Left cardiac atrium (tissue), 4 donors: Measurements from ENCODE around the gene TSLP. TPM values are rescaled to one million over a fixed set of nuclear protein-coding genes. Genes with fewer than 3 reads are reported as not detected.

ENCODE experiments used
- ATAC-seq, 2 donors: fragments of 200-7000 bp; cut with Tn5 transposase; one replicate each; pipeline ENCODE4 v1.9.1; 2020; ENCODE audit warnings: mild to moderate bottlenecking in 2 of 2, moderate library complexity in 2 of 2
- DNase-seq: peaks from one replicate; pipeline ENCODE4 v3.0.0-alpha.2; 2020
- intact Hi-C, 2 donors: fragments of 100-400 bp; cut with DNase I; formaldehyde crosslinking; loops; one replicate each; pipeline versions ENCODE4 v1.14.1 to v1.15.1; 2022 to 2023
- total RNA-seq, 2 donors: library from RNA; stranded (reverse); fragmentation: NEBNext Ultra II Directional; extraction: Animal tissue kit (Norgen Biotek cat#: 25700); gene quantifications; one replicate each; pipeline ENCODE4 v1.2.1, GENCODE V29; 2021
- donor health status: DM: no; HTN: yes; CAD: no.
- donor health status: DM: no; HTN: yes; CAD: no; lungs with severe emphysema.
- donor health status: DM: yes; HTN: yes; CAD: no.
- donor health status: Dilated cardiomyopathy.

Gene TSLP
- total RNA-seq, 2 donors from 2014 or later: 1.5 to 2.8 TPM

DNA sequence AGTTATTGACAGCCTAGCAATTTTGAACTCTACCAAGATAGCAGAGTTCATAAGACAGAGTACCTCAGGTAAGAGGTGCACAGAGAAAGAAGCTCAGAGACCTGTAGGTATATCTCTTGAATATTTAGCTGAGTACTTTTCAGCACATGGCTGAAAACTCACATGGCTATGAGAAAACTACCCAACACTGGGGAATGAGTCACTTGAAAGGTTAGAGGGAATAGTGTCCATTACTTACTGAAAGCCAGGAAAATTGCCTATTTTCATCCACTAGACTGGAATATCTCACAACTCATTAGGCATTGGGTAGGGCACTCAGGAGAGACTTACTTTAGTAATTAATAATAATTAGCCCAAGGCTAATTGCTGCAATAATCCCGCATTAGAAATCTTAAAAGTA, 8.3 kb downstream of the TSLP start:
- intact Hi-C loops: no loop called here
- no peak for DNase-seq
- ATAC-seq: no peak

DNA sequence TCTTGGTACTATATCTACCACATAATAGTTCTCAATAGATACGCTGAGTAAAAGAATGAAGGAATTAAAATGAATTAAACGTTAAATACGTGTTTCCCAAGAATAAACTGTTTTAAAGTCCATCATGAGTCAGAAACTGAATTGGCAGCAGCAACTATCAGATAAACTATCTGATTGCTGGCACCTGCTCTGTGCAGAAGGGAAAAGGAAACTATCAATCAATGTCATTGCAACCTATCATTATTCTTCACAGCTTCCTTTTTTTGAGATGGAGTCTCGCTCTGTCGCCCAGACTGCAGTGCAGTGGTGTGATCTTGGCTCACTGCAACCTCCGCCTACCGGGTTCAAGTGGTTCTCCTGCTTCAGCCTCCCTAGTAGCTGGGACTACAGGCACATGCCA, 11.8 kb downstream of the TSLP start:
- ATAC-seq (no peak), DNase-seq (no peak)
- intact Hi-C loops: no loop called here

DNA sequence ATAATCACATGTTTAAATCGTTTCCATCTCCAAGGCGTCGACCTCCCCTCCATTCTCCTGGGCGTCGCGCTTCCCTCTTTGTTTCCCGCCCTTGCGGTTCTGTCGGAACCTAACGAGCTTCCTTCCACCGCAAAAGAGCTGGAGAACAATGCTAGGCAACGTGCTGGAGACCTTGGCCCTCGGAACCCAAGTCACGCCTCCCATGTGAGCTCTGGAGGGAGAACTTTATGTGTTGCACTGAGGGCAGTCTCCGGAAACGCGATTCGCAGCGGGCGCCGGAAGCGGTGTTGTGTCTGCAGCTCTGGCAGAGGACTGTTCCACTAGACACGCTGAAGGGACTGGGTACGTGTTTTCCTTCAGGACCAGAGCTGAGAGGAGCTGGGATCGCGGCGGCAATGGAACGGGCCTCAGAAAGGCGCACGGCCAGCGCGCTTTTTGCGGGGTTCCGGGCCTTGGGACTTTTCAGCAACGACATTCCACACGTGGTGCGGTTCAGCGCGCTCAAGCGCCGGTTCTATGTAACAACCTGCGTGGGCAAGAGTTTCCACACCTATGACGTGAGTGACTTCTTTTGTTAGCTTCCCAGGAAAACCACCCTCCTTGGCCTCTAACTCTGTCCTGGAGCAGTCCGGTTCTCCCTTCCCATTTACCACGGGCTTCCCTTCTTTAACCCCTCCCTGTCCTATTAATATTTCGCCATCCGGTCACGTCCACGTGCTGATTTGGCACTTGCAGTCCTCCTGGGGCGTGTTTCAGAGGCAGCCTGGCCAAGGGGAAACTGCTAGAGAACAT, 20.7 kb downstream of the TSLP start, which contains the start of gene WDR36:
TSS of gene WDR36 (plus strand) at position 287 of the 792 bp plus-strand sequence. CDS start at position 396, 109 bp downstream.
- intact Hi-C loops: loop anchor here in 1 of 2 donors (5.0 kb wide), 1 partner anchor 335 kb away; no protein-coding TSS in a partner anchor
- DNase-seq: peak; percentile 92
- ATAC-seq: peak; percentile 98 to 99

DNA sequence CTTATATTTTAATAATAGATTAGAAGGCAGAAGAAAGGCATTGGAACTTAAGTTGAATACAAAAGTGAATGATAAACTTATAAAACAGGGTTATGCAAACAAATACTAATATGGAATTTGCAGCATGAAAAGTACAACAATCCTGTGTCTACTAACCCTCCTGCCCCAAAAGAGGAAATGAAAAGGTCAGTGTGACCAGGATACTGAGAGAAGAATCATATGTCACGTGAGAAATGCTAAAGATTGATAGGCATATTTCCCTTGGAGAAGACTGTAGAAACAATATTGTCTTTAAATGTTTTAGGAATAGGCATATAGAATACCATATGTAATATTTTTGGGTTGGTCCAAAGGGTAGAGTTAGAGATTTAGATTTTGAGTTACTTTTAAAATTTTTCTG, 24.5 kb downstream of the TSLP start:
- no peak for DNase-seq
- intact Hi-C loops: no loop called here
- ATAC-seq: no peak

DNA sequence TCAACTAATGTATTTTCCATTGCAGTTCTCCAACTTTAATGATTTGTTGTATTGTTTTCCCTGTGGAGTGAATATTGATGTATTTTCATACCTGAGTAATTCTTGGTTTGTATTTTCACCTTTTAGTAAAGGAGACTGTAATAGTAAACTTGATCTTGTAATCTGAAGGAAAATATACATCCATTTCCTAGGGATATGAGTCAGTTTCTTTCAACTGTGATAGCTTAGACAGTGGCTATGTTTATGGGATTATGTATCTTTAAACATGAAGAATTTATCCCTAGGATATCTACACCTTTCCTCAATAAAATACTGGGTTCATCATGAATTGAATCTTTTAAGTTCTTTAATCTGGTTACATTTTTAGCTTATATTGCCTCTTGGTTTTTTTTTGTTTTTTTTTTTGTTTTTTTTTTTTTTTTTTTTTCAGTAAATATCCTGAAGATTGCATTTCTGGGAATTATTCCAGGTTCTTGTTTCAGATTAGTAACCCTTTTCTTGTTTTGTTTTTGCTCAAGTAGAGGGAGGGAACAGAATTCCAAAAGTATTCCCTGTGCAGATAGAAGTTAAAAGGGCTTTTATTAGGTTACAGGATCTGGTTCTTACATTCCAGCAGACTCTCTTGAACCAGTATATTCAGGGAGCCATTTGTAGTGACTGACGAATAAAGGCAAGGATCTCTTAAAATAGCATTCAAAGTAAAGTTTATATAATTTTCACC, 27.7 kb downstream of the TSLP start:
- intact Hi-C loops: no loop called here
- DNase-seq: no peak

DNA sequence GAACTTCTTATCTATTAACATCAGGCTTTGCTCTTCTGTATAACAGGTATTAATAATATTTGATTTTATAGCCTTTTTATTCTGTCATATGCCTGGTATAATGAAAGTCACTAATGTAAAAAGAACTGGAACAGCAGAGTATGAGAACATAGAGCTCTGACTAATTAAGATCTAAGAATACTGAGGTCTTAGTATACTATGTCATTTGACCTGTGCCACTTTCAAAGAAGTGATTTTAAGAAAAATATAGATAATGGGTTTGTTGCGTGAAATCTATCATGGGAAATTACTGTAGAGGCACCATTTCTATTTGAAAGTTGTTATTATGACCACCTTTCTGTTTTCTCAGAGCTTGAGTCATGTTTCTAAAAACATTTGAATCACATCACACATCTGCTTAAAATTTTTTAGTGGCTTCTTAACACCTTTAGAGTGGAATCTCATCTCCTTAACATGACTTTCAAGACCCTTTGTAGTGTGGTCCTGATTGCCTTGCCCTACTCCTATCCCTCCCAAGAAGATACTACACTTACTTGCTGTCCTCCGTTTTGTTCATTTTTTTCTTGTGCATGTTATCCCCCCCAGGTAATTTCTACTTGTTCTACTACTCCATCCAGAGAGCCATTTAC, 34.9 kb downstream of the TSLP start:
- no peak for DNase-seq
- no peak for ATAC-seq
- intact Hi-C loops: no loop called here

More for the DNA sequence above, 27.7 kb downstream of the TSLP start:
- ATAC-seq: no peak

DNA sequence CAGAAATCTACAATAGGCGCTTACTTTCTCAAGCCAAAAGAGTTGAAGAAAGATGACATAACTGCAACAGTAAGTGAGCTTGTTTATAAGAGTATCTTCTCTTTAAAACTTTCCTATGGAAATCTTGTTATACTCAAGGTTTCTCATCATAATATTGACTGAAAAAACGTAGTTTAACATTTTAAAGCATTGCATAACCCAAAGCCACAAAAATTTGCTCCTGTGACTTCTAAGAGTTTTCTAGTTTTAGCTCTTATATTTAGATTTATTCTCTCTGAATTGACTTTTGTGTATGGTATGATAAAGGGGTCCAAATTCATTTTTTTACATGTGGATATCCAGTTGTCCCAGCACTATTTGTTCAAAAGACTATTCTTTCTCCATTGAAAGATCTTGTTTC, 35.9 kb downstream of the TSLP start:
- intact Hi-C loops: no loop called here
- ATAC-seq: no peak

DNA sequence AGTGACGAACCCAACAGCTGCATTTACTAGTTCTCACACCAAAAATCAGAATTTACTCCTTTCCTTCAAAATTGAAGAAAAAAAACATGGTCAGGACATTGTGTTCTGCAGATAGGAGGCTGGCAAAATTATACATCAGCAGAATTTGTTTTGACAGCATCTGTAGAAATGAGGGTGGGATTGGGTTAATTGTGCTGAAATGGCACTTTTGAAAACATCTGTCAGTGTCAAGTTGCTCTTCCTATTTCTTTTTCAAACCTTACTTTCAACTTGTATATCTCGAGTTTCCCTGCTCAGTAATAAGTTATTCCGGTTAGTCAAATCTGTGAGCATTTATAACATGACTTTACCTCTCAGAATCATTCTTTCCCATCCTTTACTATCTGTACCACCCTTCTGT, 40.4 kb downstream of the TSLP start:
- intact Hi-C loops: no loop called here
- ATAC-seq: no peak

More for the DNA sequence above, 35.9 kb downstream of the TSLP start:
- no peak for DNase-seq

DNA sequence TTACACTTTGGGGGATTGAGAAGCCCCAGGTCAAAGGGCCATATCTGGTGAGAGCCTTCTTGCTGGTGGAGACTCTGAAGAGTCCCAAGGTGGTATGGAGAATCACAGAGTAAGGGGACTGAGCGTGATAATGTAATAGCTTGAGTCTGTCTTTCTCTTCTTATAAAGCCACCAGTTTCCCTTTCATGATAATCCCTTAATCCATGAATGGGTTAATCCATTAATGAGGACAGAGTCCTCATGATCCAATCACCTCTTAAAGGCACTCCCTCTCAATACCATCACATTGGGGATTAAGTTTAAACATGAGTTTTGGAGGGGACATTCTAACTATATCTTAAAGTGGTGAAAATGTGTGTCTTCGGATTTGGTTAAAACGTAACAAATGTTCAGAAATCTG, 42.2 kb downstream of the TSLP start:
- ATAC-seq (no peak), DNase-seq (no peak)
- intact Hi-C loops: no loop called here

More for the DNA sequence above, 40.4 kb downstream of the TSLP start:
- no peak for DNase-seq

DNA sequence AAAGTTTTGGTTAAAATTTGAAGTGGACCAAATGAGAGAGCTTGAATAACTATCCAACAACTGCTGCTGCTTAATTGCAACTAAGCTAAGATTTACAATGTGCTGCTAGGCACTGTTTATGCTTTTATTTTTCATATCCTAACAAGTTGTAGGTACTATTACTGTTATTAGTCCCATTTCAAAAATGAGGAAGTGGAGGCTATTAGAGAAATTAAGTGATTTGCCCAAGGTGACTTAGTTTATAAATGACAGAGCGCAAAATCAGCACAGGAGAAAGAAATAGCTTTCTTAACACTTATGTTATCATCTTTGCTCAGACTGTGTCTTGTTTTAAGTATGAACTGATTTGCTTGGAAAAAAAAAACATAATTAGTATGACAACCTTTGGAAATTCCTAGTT, 43.7 kb downstream of the TSLP start:
- no peak for ATAC-seq
- intact Hi-C loops: no loop called here
- no peak for DNase-seq

DNA sequence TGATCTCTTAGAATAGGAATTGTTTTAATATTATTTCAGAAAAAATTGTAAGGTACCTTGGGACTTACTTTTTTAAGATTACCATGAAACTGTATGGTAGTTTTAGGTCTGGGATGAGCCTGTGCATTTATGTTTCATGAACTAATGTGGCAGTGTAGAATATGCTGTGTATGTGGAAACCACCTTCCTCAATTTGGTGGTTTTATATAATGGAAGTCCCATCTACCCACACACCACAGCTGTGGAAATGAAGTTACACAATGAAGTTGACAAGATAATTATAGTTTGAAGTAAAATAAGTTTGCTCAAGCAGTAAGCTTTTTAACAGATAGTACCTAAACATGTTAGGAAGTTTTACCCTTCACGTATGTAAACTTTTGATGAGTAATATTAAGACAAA, 45.0 kb downstream of the TSLP start:
- intact Hi-C loops: no loop called here
- DNase-seq: no peak
- peak in 1 of 2 donors; percentile 42 for ATAC-seq

DNA sequence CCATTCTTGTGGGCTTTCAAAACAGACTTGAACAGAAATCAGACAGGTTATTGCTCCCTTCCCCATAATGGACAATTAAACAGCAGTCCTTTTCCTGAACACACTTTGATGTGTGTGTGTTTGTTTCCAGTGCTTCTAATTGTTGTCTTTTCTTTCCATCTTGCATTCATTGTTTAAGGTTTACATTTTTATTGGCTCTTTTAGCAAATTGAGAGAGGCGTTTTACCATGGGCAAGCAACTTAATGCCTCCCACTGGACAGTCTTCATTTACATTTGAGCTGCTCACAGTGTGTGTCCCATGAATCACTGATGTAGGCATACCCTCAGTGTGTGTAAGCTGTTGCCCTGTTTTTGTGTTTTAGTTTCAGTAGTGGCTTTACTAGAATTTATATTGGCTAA, 45.6 kb downstream of the TSLP start:
- intact Hi-C loops: no loop called here
- no peak for ATAC-seq
- DNase-seq: no peak

DNA sequence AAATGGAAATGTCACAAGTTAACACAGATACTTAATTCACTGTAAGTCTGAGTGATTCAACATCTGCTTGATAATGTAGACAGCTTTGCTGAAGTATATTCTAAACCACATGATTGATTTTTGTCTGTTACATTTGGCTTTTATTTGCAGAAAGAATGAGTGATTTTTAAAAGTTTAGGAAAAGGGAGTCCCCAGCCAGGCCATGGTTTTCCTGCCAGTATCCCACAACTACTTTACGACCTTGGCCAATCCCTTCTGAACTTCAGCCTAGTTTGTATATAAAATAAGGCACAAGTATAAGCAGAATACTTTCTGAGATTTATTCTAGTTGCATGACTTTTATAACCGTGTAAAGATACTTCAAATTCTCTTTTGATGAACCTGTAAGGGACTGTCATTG, 47.7 kb downstream of the TSLP start:
- no peak for DNase-seq
- intact Hi-C loops: no loop called here
- ATAC-seq: no peak

DNA sequence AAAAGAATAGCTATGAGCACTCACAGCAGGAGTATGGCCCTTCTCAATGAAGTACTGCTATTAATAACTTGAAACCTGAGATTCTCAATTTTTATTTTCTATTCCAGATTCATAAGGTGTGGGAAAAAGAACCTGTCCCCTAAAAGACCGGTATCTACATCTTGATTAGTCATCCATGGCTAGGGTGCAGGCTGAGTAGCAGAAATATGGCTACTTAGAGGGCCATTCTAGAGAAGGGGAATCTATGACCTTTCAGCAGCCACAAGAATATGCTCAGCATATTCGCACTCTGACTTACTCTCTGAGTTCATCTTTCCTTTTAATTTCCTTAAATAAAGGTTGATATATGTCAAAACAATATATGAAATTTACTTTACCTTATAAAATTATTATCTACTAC, 48.3 kb downstream of the TSLP start:
- DNase-seq (no peak), ATAC-seq (no peak)
- intact Hi-C loops: no loop called here

DNA sequence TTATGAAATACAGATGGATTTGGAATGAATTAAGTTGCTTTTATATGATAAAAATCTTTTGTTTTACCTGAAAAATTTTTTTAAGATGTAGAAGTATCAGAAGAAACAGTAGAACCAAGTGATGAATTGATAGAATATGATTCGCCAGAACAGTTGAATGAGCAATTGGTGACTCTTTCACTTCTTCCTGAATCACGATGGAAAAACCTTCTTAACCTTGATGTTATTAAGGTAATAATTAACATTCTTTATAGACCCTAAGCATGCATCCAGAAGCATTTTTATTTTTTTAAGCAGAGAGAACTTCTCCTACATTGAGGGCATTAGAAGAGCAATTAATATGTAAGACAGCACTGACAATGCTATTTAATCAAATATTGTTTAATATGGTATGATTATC, 49.4 kb downstream of the TSLP start:
- no peak for ATAC-seq
- DNase-seq: no peak
- intact Hi-C loops: no loop called here

DNA sequence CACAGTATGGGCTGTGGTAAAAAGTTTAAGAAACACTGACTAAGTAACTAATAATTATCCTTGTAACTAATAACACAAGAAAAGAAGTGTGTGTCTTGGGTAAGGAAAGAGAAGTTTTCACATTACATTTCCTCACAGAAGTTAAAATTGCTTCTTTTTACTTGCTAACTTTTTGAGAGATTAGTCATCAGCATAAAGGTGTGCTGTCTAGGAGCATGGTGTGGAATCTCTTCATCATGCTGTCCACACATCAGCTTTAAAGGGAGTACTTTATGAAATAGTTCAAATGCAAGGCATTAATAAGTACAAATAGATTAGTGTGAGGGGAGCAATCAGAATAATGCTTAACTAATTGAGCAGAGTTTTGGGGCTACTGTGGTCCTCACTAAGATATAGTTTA, 50.4 kb downstream of the TSLP start:
- intact Hi-C loops: no loop called here
- no peak for ATAC-seq
- DNase-seq: no peak

DNA sequence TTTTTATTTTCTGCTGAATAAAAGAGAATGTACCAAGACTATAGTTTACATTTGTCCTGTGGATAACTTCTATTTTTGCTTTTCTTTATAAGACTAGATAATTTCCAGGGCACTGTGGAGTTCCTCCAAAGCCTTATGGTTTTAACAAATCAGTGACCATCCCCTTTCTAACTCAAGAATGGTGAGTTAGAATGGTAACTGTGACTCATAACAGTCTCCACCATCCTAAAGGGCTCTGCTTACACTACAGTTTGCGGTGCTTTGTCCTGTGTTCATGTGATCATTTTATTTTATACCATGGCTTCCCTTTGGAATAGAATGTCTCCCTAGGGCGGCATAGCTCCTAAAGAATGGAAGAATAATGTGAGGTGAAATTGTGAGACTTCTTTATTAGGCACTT, 50.9 kb downstream of the TSLP start:
- DNase-seq: no peak
- no peak for ATAC-seq
- intact Hi-C loops: no loop called here

DNA sequence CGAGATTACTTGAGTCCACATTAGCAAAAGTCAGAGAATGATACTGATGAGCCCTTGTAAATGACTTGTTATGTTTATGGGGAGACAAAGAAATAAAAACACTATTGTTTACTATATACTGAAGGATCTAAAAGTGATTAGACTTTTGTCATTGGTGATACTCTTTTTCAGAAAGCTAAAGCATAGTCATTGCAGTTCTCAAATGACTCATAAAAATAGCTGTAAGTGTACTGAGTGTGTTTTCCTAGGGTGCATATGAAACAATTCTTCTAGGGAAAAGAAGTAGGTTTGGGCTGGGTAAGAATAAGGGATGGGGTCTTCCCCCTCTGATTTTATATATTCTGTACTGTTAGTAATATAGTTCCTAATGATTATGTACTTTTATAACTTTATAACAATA, 53.3 kb downstream of the TSLP start:
- DNase-seq (no peak), ATAC-seq (no peak)
- intact Hi-C loops: no loop called here

DNA sequence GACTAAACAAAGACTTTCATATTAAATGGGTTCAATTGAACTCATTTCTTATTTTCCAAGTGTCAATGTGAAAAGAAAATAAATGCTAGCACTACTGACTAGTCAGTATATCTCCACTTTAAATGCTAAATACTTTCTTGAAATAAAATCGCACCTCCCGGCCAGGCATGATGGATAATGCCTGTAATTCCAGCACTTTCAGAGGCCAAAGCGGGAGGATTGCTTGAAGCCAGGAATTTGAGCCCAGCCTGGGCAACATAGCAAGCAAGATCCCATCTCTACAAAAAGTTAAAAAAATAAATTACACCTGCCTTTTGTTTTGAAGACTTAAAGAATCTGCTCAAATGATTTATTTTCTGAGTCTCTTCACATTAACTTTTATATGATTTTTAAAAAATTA, 55.4 kb downstream of the TSLP start:
- intact Hi-C loops: no loop called here
- DNase-seq: no peak
- no peak for ATAC-seq
